ENCODE results near the gene GORASP2. TPM values are rescaled to one million over a fixed set of nuclear protein-coding genes. Genes with fewer than 3 reads are reported as not detected.

GORASP2 gene
- total RNA-seq, 1 donor from 2014 or later: 53.2 TPM

- ATAC-seq (ENCODE audit: poor library complexity): no peak
- intact Hi-C loops (cut with DNase I): no loop called here
- DNase-seq: no peak
These were observed 20.4 kb downstream of the GORASP2 start for GRCh38 chr2:170949415-170949814.

GRCh38 chr2:170950221-170950761 is 21.2 kb downstream of the GORASP2 start:
- ATAC-seq (ENCODE audit: poor library complexity) (peak; percentile 53), DNase-seq (no peak)
- intact Hi-C loops (cut with DNase I): no loop called here

- no peak for ATAC-seq (ENCODE audit: poor library complexity)
- no peak for DNase-seq
- intact Hi-C loops (cut with DNase I): no loop called here
These were observed 24.9 kb downstream of the GORASP2 start for GRCh38 chr2:170953941-170954340.

- intact Hi-C loops (cut with DNase I): no loop called here
- no peak for DNase-seq
- ATAC-seq (ENCODE audit: poor library complexity): no peak
These were observed 34.3 kb downstream of the GORASP2 start for GRCh38 chr2:170963386-170963785.

GRCh38 chr2:170965446-170966225 is 36.6 kb downstream of the GORASP2 start:
- no peak for ATAC-seq (ENCODE audit: poor library complexity)
- intact Hi-C loops (cut with DNase I): no loop called here
- DNase-seq: no peak

GRCh38 chr2:170966648-170967396 is 37.8 kb downstream of the GORASP2 start:
- DNase-seq (no peak), ATAC-seq (ENCODE audit: poor library complexity) (no peak)
- intact Hi-C loops (cut with DNase I): no loop called here

- ATAC-seq (ENCODE audit: poor library complexity): no peak
- peak; percentile 64 for DNase-seq
- intact Hi-C loops (cut with DNase I): no loop called here
These were observed 38.5 kb downstream of the GORASP2 start for GRCh38 chr2:170967553-170967952.

- no peak for DNase-seq
- intact Hi-C loops (cut with DNase I): no loop called here
These were observed 39.4 kb downstream of the GORASP2 start for GRCh38 chr2:170968205-170969003.

GRCh38 chr2:170969030-170969429 is 40.0 kb downstream of the GORASP2 start:
- no peak for ATAC-seq (ENCODE audit: poor library complexity)
- DNase-seq: no peak
- intact Hi-C loops (cut with DNase I): no loop called here

More at GRCh38 chr2:170968205-170969003, 39.4 kb downstream of the GORASP2 start:
- ATAC-seq (ENCODE audit: poor library complexity): no peak

- no peak for ATAC-seq (ENCODE audit: poor library complexity)
- intact Hi-C loops (cut with DNase I): loop anchor here (5.0 kb wide), 2 partner anchors 192 to 447 kb away; partner anchors contain the start of gene TLK1
These were observed 40.9 kb downstream of the GORASP2 start for GRCh38 chr2:170969872-170970496.

GRCh38 chr2:170971071-170971470 is 42.0 kb downstream of the GORASP2 start:
- ATAC-seq (ENCODE audit: poor library complexity): no peak
- intact Hi-C loops (cut with DNase I): loop anchor here (5.0 kb wide), 2 partner anchors 191 to 446 kb away; partner anchors contain the start of gene TLK1
- DNase-seq: no peak

More at GRCh38 chr2:170969872-170970496, 40.9 kb downstream of the GORASP2 start:
- DNase-seq: no peak

- intact Hi-C loops (cut with DNase I): loop anchor here (5.0 kb wide), 2 partner anchors 190 to 445 kb away; partner anchors contain the start of gene TLK1
- DNase-seq (no peak), ATAC-seq (ENCODE audit: poor library complexity) (no peak)
These were observed 43.5 kb downstream of the GORASP2 start for GRCh38 chr2:170972296-170973224.

GRCh38 chr2:170973225-170973491 is 44.1 kb downstream of the GORASP2 start:
- no peak for DNase-seq
- no peak for ATAC-seq (ENCODE audit: poor library complexity)
- intact Hi-C loops (cut with DNase I): loop anchor here (5.0 kb wide), 2 partner anchors 189 to 444 kb away; partner anchors contain the start of gene TLK1

GRCh38 chr2:170973492-170974303 is 44.6 kb downstream of the GORASP2 start:
- peak; percentile 92 for DNase-seq
- intact Hi-C loops (cut with DNase I): loop anchor here (5.0 kb wide), 2 partner anchors 189 to 444 kb away; partner anchors contain the start of gene TLK1
- peak; percentile 99 for ATAC-seq (ENCODE audit: poor library complexity)

GRCh38 chr2:170974304-170974993 is 45.4 kb downstream of the GORASP2 start:
- intact Hi-C loops (cut with DNase I): loop anchor here (5.0 kb wide), 2 partner anchors 188 to 443 kb away; partner anchors contain the start of gene TLK1
- DNase-seq: no peak
- no peak for ATAC-seq (ENCODE audit: poor library complexity)
